Liver (tissue), 3 donors: ENCODE measurements around the gene VAV3.

Experiments
- EGR1 ChIP-seq, 2 donors: IDR thresholded peaks; 2 replicates each; pipeline ENCODE4 v1.6.1; 2016 to 2018; ENCODE audit warnings: antibody characterized with exemption in 2 of 2, low read depth in 2 of 2
- FOXA1 ChIP-seq: IDR thresholded peaks from 2 replicates; pipeline ENCODE4 v1.6.1; 2016; ENCODE audit warnings: antibody characterized with exemption
- GABPA ChIP-seq, 2 donors: IDR thresholded peaks in 1 of 2; conservative IDR thresholded peaks in 1 of 2; 2 replicates each; pipeline ENCODE4 v1.6.1; 2016; ENCODE audit warnings: antibody characterized with exemption in 2 of 2, mild to moderate bottlenecking in 1 of 2, moderate library complexity in 1 of 2
- RAD21 ChIP-seq, 2 donors: IDR thresholded peaks; 2 replicates each; pipeline ENCODE4 v1.6.1; 2016; ENCODE audit warnings: antibody characterized with exemption in 2 of 2, mild to moderate bottlenecking in 2 of 2
- TAF1 ChIP-seq: conservative IDR thresholded peaks from 2 replicates; pipeline ENCODE4 v1.6.1; 2016; ENCODE audit warnings: antibody characterized with exemption, mild to moderate bottlenecking
- YY1 ChIP-seq: IDR thresholded peaks from 2 replicates; pipeline ENCODE4 v1.6.1; 2016; ENCODE audit warnings: antibody characterized with exemption, mild to moderate bottlenecking
- TF ChIP-seq, protein P1 (sequence below): fragments of 150-350 bp; IDR thresholded peaks from 2 replicates; pipeline ENCODE4 v1.5.1; 2017; ENCODE audit warnings: improper control_type of control experiment, low read depth, low read length; ENCODE audit not compliant: missing input control
- TF ChIP-seq, protein P2 (sequence below): IDR thresholded peaks from 2 replicates; pipeline ENCODE4 v1.6.1; 2016; ENCODE audit warnings: antibody characterized with exemption, mild to moderate bottlenecking
- TF ChIP-seq, protein P3 (sequence below): IDR thresholded peaks from 2 replicates; pipeline ENCODE4 v1.6.1; 2016; ENCODE audit warnings: antibody characterized with exemption
- donor health status: healthy.
- donor health status: healthy.

DNA sequence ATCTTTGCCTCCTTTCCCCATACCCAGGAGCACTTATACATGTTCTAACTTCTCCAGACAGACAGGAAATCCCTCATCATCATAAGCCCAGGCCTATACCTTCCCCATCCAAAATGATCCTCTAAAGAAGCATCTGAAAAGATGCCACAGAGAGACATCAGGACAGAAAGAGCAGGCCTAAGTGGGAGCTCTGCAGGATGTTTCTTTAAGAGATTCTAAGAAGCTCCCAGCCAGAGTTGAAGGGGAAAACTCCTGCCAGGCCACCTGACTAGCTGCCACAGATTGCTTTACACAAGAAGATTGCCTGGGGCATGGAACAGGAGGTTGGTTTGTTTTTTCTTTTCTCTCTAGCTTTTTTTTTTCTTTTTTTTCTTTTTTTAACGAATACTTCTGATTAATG is 275.8 kb downstream of the VAV3 start:
- TF ChIP-seq YY1 = no peak
- TF ChIP-seq, protein P1, sequence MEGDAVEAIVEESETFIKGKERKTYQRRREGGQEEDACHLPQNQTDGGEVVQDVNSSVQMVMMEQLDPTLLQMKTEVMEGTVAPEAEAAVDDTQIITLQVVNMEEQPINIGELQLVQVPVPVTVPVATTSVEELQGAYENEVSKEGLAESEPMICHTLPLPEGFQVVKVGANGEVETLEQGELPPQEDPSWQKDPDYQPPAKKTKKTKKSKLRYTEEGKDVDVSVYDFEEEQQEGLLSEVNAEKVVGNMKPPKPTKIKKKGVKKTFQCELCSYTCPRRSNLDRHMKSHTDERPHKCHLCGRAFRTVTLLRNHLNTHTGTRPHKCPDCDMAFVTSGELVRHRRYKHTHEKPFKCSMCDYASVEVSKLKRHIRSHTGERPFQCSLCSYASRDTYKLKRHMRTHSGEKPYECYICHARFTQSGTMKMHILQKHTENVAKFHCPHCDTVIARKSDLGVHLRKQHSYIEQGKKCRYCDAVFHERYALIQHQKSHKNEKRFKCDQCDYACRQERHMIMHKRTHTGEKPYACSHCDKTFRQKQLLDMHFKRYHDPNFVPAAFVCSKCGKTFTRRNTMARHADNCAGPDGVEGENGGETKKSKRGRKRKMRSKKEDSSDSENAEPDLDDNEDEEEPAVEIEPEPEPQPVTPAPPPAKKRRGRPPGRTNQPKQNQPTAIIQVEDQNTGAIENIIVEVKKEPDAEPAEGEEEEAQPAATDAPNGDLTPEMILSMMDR = no peak
- TF ChIP-seq, protein P2, sequence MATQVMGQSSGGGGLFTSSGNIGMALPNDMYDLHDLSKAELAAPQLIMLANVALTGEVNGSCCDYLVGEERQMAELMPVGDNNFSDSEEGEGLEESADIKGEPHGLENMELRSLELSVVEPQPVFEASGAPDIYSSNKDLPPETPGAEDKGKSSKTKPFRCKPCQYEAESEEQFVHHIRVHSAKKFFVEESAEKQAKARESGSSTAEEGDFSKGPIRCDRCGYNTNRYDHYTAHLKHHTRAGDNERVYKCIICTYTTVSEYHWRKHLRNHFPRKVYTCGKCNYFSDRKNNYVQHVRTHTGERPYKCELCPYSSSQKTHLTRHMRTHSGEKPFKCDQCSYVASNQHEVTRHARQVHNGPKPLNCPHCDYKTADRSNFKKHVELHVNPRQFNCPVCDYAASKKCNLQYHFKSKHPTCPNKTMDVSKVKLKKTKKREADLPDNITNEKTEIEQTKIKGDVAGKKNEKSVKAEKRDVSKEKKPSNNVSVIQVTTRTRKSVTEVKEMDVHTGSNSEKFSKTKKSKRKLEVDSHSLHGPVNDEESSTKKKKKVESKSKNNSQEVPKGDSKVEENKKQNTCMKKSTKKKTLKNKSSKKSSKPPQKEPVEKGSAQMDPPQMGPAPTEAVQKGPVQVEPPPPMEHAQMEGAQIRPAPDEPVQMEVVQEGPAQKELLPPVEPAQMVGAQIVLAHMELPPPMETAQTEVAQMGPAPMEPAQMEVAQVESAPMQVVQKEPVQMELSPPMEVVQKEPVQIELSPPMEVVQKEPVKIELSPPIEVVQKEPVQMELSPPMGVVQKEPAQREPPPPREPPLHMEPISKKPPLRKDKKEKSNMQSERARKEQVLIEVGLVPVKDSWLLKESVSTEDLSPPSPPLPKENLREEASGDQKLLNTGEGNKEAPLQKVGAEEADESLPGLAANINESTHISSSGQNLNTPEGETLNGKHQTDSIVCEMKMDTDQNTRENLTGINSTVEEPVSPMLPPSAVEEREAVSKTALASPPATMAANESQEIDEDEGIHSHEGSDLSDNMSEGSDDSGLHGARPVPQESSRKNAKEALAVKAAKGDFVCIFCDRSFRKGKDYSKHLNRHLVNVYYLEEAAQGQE = no peak
- TF ChIP-seq EGR1 (IDR thresholded peaks at IDR 0.05; ENCODE audit: low read depth in 2 of 2) = no peak
- TF ChIP-seq RAD21 (IDR thresholded peaks at IDR 0.05) = no peak
- TF ChIP-seq FOXA1 = no peak
- TF ChIP-seq TAF1 = no peak
- TF ChIP-seq, protein P3, sequence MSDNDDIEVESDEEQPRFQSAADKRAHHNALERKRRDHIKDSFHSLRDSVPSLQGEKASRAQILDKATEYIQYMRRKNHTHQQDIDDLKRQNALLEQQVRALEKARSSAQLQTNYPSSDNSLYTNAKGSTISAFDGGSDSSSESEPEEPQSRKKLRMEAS = no peak
- TF ChIP-seq GABPA (IDR thresholded peaks at IDR 0.05 in 1 of 2, conservative IDR thresholded peaks at IDR 0.05 in 1 of 2) = no peak
